Natural killer cell (primary cell): Measurements from ENCODE around the gene ENAH. TPM values are rescaled to one million over a fixed set of nuclear protein-coding genes. Genes with fewer than 3 reads are reported as not detected.

Source experiments
- ATAC-seq, 3 donors: fragments of 150-1000 bp in 2 of 3; fragments of 200-7000 bp in 1 of 3; cut with Tn5 transposase; 1 replicate in 1 of 3; 2 replicates in 2 of 3; pipeline ENCODE4 v1.10.0; 2021; ENCODE audit warnings: mild to moderate bottlenecking in 2 of 3, moderate library complexity in 2 of 3
- DNase-seq, 2 donors: peaks; one replicate each; pipeline versions ENCODE4 v3.0.0 to v3.0.0-alpha.2; 2013 to 2021; ENCODE audit warnings: mixed read lengths in 1 of 2
- H3K27ac ChIP-seq: one replicate; pipeline ENCODE4 v1.5.1; 2013; ENCODE audit warnings: mild to moderate bottlenecking, low read length
- H3K27me3 ChIP-seq: one replicate; pipeline ENCODE4 v1.6.1; 2013; ENCODE audit warnings: low read length; ENCODE audit not compliant: control insufficient read depth, insufficient read depth
- H3K36me3 ChIP-seq: one replicate; pipeline ENCODE4 v1.6.1; 2013; ENCODE audit warnings: low read length; ENCODE audit not compliant: control insufficient read depth, insufficient read depth
- H3K4me1 ChIP-seq: one replicate; pipeline ENCODE4 v1.6.1; 2013; ENCODE audit warnings: low read length; ENCODE audit not compliant: control insufficient read depth, insufficient read depth
- H3K4me3 ChIP-seq: one replicate; pipeline ENCODE4 v1.5.1; 2013; ENCODE audit warnings: low read length
- H3K9me3 ChIP-seq: one replicate; pipeline ENCODE4 v1.6.1; 2013; ENCODE audit warnings: low read length; ENCODE audit not compliant: control insufficient read depth, insufficient read depth
- H3K27ac Mint-ChIP-seq, 2 donors: one replicate each; pipeline ENCODE4 v1.8.0; 2022; ENCODE audit warnings: mild to moderate bottlenecking in 2 of 2, mixed read lengths in 2 of 2, moderate library complexity in 1 of 2
- H3K27me3 Mint-ChIP-seq, 2 donors: one replicate each; pipeline ENCODE4 v1.8.0; 2022; ENCODE audit warnings: low read depth in 2 of 2, mixed read lengths in 2 of 2
- H3K36me3 Mint-ChIP-seq: one replicate; pipeline ENCODE4 v1.8.0; 2022; ENCODE audit warnings: mixed read lengths
- H3K4me1 Mint-ChIP-seq, 2 donors: one replicate each; pipeline ENCODE4 v1.8.0; 2022; ENCODE audit warnings: mixed read lengths in 2 of 2
- H3K4me3 Mint-ChIP-seq: one replicate; pipeline ENCODE4 v1.8.0; 2022; ENCODE audit warnings: mild to moderate bottlenecking, moderate library complexity, mixed read lengths
- H3K9me3 Mint-ChIP-seq, 2 donors: one replicate each; pipeline ENCODE4 v1.8.0; 2022; ENCODE audit warnings: mixed read lengths in 2 of 2
- CTCF ChIP-seq: fragments of 200-600 bp; IDR thresholded peaks from one replicate; pipeline ENCODE4 v1.8.0; 2022; ENCODE audit warnings: antibody characterized with exemption
- WGBS: methylation state at CpG from one replicate; pipeline ENCODE4 v1.1.7; 2013; ENCODE audit warnings: missing lambda C conversion rate; ENCODE audit not compliant: insufficient coverage; 5-methylcytosine and 5-hydroxymethylcytosine counted together
- intact Hi-C: fragments of 100-400 bp; cut with micrococcal nuclease; formaldehyde crosslinking; loops from one replicate; pipeline ENCODE4 v1.14.2; 2022
- total RNA-seq, 4 donors: library from RNA; stranded (reverse); fragments of 120-200 nt in 1 of 4; gene quantifications; one replicate each; pipeline versions ENCODE4 v1.2.3 to v1.2.4, GENCODE V29; 2013 to 2022

Gene ENAH
- total RNA-seq, 3 donors from 2014 or later (not counting 1 experiment from before 2014, with no cell fraction given): not detected

GRCh38 chr1:225573216-225573615 is 79.7 kb downstream of the ENAH start:
- no peak overlapping the region for H3K27ac Mint-ChIP-seq
- no peak overlapping the region for H3K4me3 Mint-ChIP-seq
- no peaks in the 10 kb centered on the region for H3K9me3 Mint-ChIP-seq
- DNase-seq: no peak
- intact Hi-C loops: no loop called here
- no peaks in the 10 kb centered on the region for H3K36me3 Mint-ChIP-seq
- no peaks in the 10 kb centered on the region for H3K9me3 ChIP-seq
- no peak overlapping the region for H3K27ac ChIP-seq
- no peak for TF ChIP-seq CTCF
- no peaks in the 10 kb centered on the region for H3K27me3 ChIP-seq
- peaks cover 7% of the 10 kb centered on the region in 2 donors for H3K27me3 Mint-ChIP-seq
- H3K36me3 ChIP-seq: no peaks in the 10 kb centered on the region
- H3K4me1 ChIP-seq: no peaks in the 10 kb centered on the region
- H3K4me3 ChIP-seq: no peak overlapping the region
- no peak for ATAC-seq
- no peaks in the 10 kb centered on the region for H3K4me1 Mint-ChIP-seq
- 83% methylated on average over 2 of the region's 2 CpGs for WGBS

DNA sequence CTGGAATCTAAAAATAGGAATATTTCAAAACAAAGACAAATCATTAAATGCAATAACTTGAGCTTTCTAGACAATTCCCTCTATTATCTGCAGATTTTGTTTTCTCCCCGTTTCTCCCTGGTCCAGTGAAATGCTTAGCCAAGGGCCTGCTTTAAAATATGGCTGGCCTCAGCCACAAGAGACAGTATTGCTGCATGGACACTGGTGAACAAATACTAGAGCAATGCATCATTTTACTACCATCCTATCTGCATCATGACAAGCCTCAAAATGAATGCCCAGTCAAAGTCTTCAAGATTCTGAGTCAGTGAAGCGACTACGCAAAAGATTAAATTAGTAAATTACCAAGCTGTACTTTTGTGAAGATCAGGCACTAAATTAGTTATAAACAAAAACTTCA is 80.5 kb downstream of the ENAH start:
- no peaks in the 10 kb centered on the region for H3K36me3 Mint-ChIP-seq
- H3K4me3 Mint-ChIP-seq: no peak overlapping the region
- H3K9me3 Mint-ChIP-seq: no peaks in the 10 kb centered on the region
- H3K36me3 ChIP-seq: no peaks in the 10 kb centered on the region
- ATAC-seq: no peak
- H3K9me3 ChIP-seq: no peaks in the 10 kb centered on the region
- TF ChIP-seq CTCF: no peak
- H3K27ac Mint-ChIP-seq: no peak overlapping the region
- H3K27me3 ChIP-seq: no peaks in the 10 kb centered on the region
- WGBS: 95% methylated on average over 1 of the region's 3 CpGs
- H3K27ac ChIP-seq: no peak overlapping the region
- intact Hi-C loops: no loop called here
- H3K4me3 ChIP-seq: no peak overlapping the region
- H3K27me3 Mint-ChIP-seq: peaks cover 0 to 3% of the 10 kb centered on the region in 2 donors
- DNase-seq: no peak
- H3K4me1 ChIP-seq: no peaks in the 10 kb centered on the region
- no peaks in the 10 kb centered on the region for H3K4me1 Mint-ChIP-seq

- H3K9me3 ChIP-seq: no peaks in the 10 kb centered on the region
- no peaks in the 10 kb centered on the region for H3K4me1 ChIP-seq
- H3K9me3 Mint-ChIP-seq: no peaks in the 10 kb centered on the region
- intact Hi-C loops: no loop called here
- H3K27ac Mint-ChIP-seq: no peak overlapping the region
- H3K4me3 ChIP-seq: no peak overlapping the region
- no peak for DNase-seq
- no peaks in the 10 kb centered on the region for H3K4me1 Mint-ChIP-seq
- H3K36me3 Mint-ChIP-seq: no peaks in the 10 kb centered on the region
- H3K27me3 Mint-ChIP-seq: peaks cover 0 to 3% of the 10 kb centered on the region in 2 donors
- TF ChIP-seq CTCF: no peak
- no peaks in the 10 kb centered on the region for H3K36me3 ChIP-seq
- H3K27ac ChIP-seq: no peak overlapping the region
- ATAC-seq: no peak
- no peaks in the 10 kb centered on the region for H3K27me3 ChIP-seq
- WGBS: 100% methylated on average over 1 of the region's 2 CpGs
- no peak overlapping the region for H3K4me3 Mint-ChIP-seq
These were observed 85.1 kb downstream of the ENAH start for GRCh38 chr1:225567789-225568188.

- Histone ChIP-seq H3K4me3 (no peak overlapping the region), H3K9me3 (no peaks in the 10 kb centered on the region), H3K36me3 (no peaks in the 10 kb centered on the region), H3K27me3 (no peaks in the 10 kb centered on the region), H3K27ac (no peak overlapping the region), H3K4me1 (no peaks in the 10 kb centered on the region)
- DNase-seq: no peak
- Mint-ChIP-seq H3K4me1 (no peaks in the 10 kb centered on the region), H3K27me3 (peaks cover 0 to 3% of the 10 kb centered on the region in 2 donors), H3K27ac (no peak overlapping the region), H3K9me3 (no peaks in the 10 kb centered on the region), H3K4me3 (no peak overlapping the region), H3K36me3 (no peaks in the 10 kb centered on the region)
- ATAC-seq: no peak
- no peak for TF ChIP-seq CTCF
- WGBS: 88% methylated on average over 6 of the region's 7 CpGs
- intact Hi-C loops: no loop called here
These were observed 87.1 kb downstream of the ENAH start for GRCh38 chr1:225565847-225566246.
